ENCODE results near the gene TFEB. TPM values are rescaled to one million over a fixed set of nuclear protein-coding genes. Genes with fewer than 3 reads are reported as not detected.

TFEB gene
- total RNA-seq, 1 donor from 2014 or later = 36.5 TPM

DNA sequence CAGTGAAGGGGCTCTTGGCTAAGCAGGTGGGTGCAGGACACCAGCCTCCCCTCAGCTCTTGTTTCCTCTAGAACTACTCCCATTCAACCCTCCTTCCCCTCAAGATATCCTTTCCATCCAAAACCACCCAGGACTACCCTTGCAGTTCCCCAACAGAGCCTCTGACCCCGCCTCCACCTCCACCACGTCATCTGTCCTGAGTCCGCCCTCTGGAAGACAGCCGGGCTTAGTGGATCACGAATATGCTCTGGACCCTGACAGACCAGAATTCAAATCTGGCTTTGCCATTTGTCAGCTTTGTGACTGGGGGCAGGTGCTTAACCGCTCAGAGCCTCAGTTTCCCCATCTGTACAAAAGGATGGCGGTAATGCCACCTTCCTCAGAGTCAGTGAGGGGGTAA lies 31.4 kb downstream of the TFEB start:
- DNase-seq (no peak), ATAC-seq (no peak)
- intact Hi-C loops (cut with DNase I) = no loop called here
- no peaks in the 10 kb centered on the region for H3K9me3 ChIP-seq
- no peaks in the 10 kb centered on the region for H3K27me3 ChIP-seq (ENCODE audit: low read depth)
- TF ChIP-seq, protein P1, sequence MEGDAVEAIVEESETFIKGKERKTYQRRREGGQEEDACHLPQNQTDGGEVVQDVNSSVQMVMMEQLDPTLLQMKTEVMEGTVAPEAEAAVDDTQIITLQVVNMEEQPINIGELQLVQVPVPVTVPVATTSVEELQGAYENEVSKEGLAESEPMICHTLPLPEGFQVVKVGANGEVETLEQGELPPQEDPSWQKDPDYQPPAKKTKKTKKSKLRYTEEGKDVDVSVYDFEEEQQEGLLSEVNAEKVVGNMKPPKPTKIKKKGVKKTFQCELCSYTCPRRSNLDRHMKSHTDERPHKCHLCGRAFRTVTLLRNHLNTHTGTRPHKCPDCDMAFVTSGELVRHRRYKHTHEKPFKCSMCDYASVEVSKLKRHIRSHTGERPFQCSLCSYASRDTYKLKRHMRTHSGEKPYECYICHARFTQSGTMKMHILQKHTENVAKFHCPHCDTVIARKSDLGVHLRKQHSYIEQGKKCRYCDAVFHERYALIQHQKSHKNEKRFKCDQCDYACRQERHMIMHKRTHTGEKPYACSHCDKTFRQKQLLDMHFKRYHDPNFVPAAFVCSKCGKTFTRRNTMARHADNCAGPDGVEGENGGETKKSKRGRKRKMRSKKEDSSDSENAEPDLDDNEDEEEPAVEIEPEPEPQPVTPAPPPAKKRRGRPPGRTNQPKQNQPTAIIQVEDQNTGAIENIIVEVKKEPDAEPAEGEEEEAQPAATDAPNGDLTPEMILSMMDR (IDR thresholded peaks at IDR 0.05) = no peak
- peaks cover 3% of the 10 kb centered on the region for H3K36me3 ChIP-seq
- no peak overlapping the region for H3K4me3 ChIP-seq
- no peak overlapping the region for H3K27ac ChIP-seq
- peaks cover 36% of the 10 kb centered on the region for H3K4me1 ChIP-seq

DNA sequence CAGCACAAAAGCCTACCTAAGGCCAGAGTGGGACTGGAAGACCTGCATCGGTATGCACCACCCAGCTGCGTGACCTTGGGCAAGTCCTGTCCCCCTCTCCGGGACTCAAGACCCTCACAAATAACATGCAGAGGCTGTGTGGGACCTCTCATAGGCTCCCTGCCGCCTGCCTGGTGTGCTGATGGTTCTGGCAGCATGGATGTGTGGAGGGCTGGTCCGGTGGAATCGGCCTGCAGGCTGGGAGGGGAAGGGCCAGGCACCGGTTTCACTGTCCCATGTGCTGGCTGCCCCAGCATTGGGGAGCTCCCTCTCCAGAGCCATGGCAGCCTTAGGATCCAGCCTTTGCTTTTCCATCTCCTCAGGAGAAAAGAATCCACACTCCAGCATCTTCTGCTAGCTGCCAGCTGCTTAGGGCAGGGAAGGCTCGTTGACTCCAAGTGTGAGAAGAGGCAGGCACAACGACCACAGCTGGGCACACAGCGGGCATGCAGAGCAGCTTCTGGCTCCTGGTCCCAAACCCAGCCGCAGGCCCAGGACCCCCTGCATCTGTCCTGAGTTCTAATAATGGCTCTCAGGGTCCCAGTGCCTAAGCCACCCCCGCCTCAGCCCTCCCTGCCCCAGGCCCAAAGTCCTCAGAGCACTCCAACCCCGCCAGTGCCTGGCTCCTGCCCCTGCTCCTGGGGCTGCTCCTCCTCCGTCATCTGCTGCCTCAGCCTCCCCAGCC lies 32.5 kb downstream of the TFEB start:
- TF ChIP-seq, protein P1 (IDR thresholded peaks at IDR 0.05) = no peak
- no peaks in the 10 kb centered on the region for H3K9me3 ChIP-seq
- no peak overlapping the region for H3K27ac ChIP-seq
- intact Hi-C loops (cut with DNase I) = no loop called here
- H3K4me3 ChIP-seq = no peak overlapping the region
- H3K36me3 ChIP-seq = peaks cover 14% of the 10 kb centered on the region
- ATAC-seq (no peak), DNase-seq (no peak)
- peaks cover 36% of the 10 kb centered on the region for H3K4me1 ChIP-seq
- no peaks in the 10 kb centered on the region for H3K27me3 ChIP-seq (ENCODE audit: low read depth)

DNA sequence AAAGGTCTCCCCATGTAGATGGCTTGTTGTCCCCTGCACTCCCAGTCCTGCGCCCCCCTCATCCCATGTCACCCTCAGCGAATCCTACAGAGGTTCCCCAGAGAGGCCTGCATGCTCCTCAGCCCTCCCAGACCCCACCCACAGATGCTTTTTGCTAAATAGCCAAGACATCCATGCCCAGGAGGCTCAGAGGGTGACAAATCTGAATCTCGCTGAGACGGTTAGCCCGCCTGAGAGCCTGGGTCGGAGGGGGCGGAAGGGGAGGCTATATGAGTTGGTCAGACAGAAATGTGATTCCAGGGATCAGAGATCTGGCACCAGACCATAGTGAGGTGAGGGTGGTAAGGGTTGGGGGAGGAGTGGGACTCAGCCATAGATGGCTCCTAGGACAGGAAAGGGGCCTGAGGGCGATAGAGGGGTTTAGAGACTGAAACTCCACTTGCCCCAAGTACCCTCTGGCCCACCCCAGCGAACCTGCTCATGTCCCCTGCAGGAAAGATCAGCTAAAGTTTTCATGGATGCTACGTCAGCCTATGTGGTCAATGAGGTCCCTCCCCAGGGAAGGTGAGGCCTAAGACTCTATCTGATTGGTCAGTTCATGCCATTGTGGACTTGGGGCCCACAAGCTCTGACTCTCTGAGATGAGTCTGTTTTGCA lies 33.2 kb downstream of the TFEB start:
- Histone ChIP-seq H3K9me3 (no peaks in the 10 kb centered on the region), H3K4me1 (peaks cover 29% of the 10 kb centered on the region)
- no peak for ATAC-seq

DNA sequence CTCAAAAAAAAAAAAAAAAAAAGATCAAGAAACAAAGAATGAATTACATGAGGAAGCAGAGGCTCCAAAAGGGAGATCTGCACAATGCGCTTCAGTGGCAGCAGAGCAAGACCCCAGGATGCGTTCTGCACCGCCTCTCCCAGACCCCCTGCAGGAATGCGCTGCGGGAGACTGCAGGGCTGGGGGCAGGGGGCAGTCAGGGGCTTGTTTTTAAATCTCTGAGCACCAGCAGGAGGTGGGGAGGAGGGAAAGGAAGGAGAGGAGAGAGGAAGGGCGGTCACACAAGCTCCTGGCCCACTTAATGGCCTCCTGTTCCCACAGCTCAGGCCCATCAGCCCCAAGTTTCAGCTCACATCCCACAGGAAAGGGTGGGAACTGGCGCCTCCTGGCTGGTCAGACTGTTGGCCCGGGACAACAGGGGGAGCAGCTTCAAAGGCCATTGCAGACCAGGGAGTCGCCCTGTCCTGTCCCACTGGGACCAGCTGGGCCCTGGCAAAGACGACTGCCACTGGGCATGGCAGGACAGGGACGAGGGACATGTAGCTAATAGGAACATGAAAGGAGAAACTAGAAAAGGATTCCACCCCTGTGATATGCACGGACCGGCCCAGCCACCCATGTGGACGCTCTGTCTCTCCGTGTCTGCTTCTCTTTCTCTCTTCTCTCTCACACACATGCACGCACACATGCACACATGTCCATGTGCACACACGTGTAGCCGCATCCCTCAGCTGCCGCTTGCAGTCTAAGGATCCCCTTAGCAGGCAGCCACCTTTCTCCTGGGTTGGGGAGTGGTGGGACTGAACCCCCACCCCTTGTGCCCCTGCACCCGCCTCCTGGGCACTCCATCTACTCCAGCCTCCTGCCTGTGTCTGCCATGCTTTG lies 34.7 kb downstream of the TFEB start:
- TF ChIP-seq, protein P1 (IDR thresholded peaks at IDR 0.05) = no peak
- Histone ChIP-seq H3K27me3 (ENCODE audit: low read depth) (no peaks in the 10 kb centered on the region), H3K9me3 (no peaks in the 10 kb centered on the region), H3K4me3 (no peak overlapping the region), H3K27ac (no peak overlapping the region), H3K4me1 (peaks cover 14% of the 10 kb centered on the region), H3K36me3 (peaks cover 16% of the 10 kb centered on the region)
- DNase-seq (no peak), ATAC-seq (peak in 1 of 2 donors; percentile 7)
- intact Hi-C loops (cut with DNase I) = no loop called here

More for the DNA sequence above, 33.2 kb downstream of the TFEB start:
- Histone ChIP-seq H3K27ac (no peak overlapping the region), H3K4me3 (no peak overlapping the region), H3K36me3 (peaks cover 16% of the 10 kb centered on the region), H3K27me3 (ENCODE audit: low read depth) (no peaks in the 10 kb centered on the region)
- no peak for DNase-seq
- TF ChIP-seq, protein P1 (IDR thresholded peaks at IDR 0.05) = no peak
- intact Hi-C loops (cut with DNase I) = no loop called here

DNA sequence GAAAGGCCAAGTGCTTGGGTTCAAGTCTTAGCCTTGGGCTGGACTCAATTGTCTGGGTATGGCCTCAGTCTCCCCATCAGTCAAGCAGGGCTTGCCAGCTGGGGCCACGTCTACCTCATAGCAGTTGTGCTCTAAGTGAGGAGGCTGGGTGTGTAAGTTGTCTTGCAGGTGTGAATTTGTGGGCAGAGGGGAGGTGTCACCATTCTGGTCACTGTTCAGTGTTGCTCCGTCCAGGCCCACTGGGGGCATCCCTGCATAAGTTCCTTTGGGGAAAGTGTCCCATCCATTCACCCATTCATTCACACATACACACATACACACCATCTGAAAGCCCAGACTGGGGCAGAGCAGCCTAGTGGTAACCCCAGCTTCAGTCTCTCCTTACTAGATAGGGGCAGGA lies 36.3 kb downstream of the TFEB start:
- peaks cover 16% of the 10 kb centered on the region for H3K36me3 ChIP-seq
- TF ChIP-seq, protein P1 (IDR thresholded peaks at IDR 0.05) = no peak
- no peak overlapping the region for H3K4me3 ChIP-seq
- peaks cover 5% of the 10 kb centered on the region for H3K4me1 ChIP-seq
- ATAC-seq (no peak), DNase-seq (no peak)
- H3K9me3 ChIP-seq = no peaks in the 10 kb centered on the region
- H3K27me3 ChIP-seq (ENCODE audit: low read depth) = no peaks in the 10 kb centered on the region
- no peak overlapping the region for H3K27ac ChIP-seq
- intact Hi-C loops (cut with DNase I) = no loop called here

Measured in lower lobe of right lung (tissue), 2 donors.